Upper lobe of left lung (tissue), 4 donors: Measurements from ENCODE around the gene NHLRC1.
"Not testable (repeated sequence)": the region's sequence is repeated elsewhere in the genome, so short reads cannot be mapped to it uniquely, and the experiment has no call there.

Experiments used
- CTCF ChIP-seq, 6 experiments: fragments of 450-650 bp in 4 of 6; fragments of 200-600 bp in 2 of 6; sonication (generic) in 2 of 6; IDR thresholded peaks; one replicate each; pipeline ENCODE4 v1.5.1; 2016 to 2019; ENCODE audit warnings: antibody characterized with exemption in 6 of 6
- POLR2A ChIP-seq, 4 donors: fragments of 450-650 bp; IDR thresholded peaks; one replicate each; pipeline ENCODE4 v1.5.1; 2016 to 2017; ENCODE audit warnings: antibody characterized with exemption in 4 of 4, mild to moderate bottlenecking in 2 of 4
- POLR2AphosphoS5 ChIP-seq, 2 donors: sonication (generic); formaldehyde crosslinking; IDR thresholded peaks; one replicate each; pipeline ENCODE4 v1.5.1; 2017; ENCODE audit warnings: antibody characterized with exemption in 2 of 2

GRCh38 chr6:18151391-18151790, 28.9 kb upstream of the NHLRC1 start:
- not testable (repeated sequence) for TF ChIP-seq CTCF, POLR2A, POLR2AphosphoS5 (IDR thresholded peaks at IDR 0.05)
